K562 (cell line): ENCODE data around the gene ORAI3. TPM values are rescaled to one million over a fixed set of nuclear protein-coding genes. Genes with fewer than 3 reads are reported as not detected.
A peak's percentile ranks its signal among the peaks of the same experiment; 100 is the strongest.

Experiments
- CC2D1A ChIP-seq: fragments of 450-650 bp; IDR thresholded peaks from 2 replicates; pipeline ENCODE4 v1.6.1; 2017; ENCODE audit warnings: mild to moderate bottlenecking
- EGR1 ChIP-seq: fragments of 450-650 bp; conservative IDR thresholded peaks from 2 replicates; pipeline ENCODE4 v1.6.1; 2017; ENCODE audit warnings: mild to moderate bottlenecking
- MYC ChIP-seq, 2 experiments: fragments of 250-450 bp in 1 of 2; sonication (Bioruptor Pico) in 1 of 2; IDR thresholded peaks; 2 replicates each; pipeline versions ENCODE4 v1.5.1 to v1.6.1; 2012 to 2021; ENCODE audit warnings: low read depth in 2 of 2, borderline replicate concordance in 1 of 2, improper control_type of control experiment in 1 of 2, low read length in 1 of 2, mild to moderate bottlenecking in 1 of 2, moderate library complexity in 1 of 2
- NR1H2 ChIP-seq: sonication (generic); formaldehyde crosslinking; IDR thresholded peaks from 2 replicates; pipeline ENCODE4 v1.4.0; 2020; ENCODE audit warnings: mild to moderate bottlenecking, missing genetic modification reagents
- PCBP2 ChIP-seq: fragments of 200-400 bp; formaldehyde crosslinking; IDR thresholded peaks from 2 replicates; pipeline ENCODE4 v1.6.1; 2018; ENCODE audit warnings: low read length, low read depth, mild to moderate bottlenecking, moderate library complexity; ENCODE audit not compliant: poor library complexity, severe bottlenecking
- POLR2A ChIP-seq: fragments of 450-650 bp; conservative IDR thresholded peaks from 2 replicates; pipeline ENCODE4 v1.6.1; 2016
- POLR3G ChIP-seq: IDR thresholded peaks from 2 replicates; pipeline ENCODE4 v1.6.1; 2011; ENCODE audit not compliant: insufficient read length, insufficient replicate concordance; ENCODE audit errors: extremely low read depth
- RBBP5 ChIP-seq: fragments of 200-600 bp; sonication (generic); IDR thresholded peaks from 2 replicates; pipeline ENCODE4 v1.6.1; 2012; ENCODE audit warnings: borderline replicate concordance, mild to moderate bottlenecking, low read length, control low read depth, inconsistent platforms; ENCODE audit not compliant: insufficient read depth, poor library complexity, severe bottlenecking
- RCOR1 ChIP-seq, 2 experiments: IDR thresholded peaks; 2 replicates each; pipeline ENCODE4 v1.6.1; 2012; ENCODE audit warnings: low read depth in 2 of 2, low read length in 2 of 2, borderline replicate concordance in 1 of 2, improper control_type of control experiment in 1 of 2
- SAP30 ChIP-seq: fragments of 200-600 bp; sonication (generic); IDR thresholded peaks from 2 replicates; pipeline ENCODE4 v1.6.1; 2012; ENCODE audit warnings: borderline replicate concordance, low read depth, mild to moderate bottlenecking, moderate library complexity, low read length, control low read depth, inconsistent platforms; ENCODE audit not compliant: insufficient read depth, poor library complexity, severe bottlenecking
- SMAD1 ChIP-seq: fragments of 150-350 bp; IDR thresholded peaks from 2 replicates; pipeline ENCODE4 v1.6.1; 2014; ENCODE audit warnings: low read length, low read depth; ENCODE audit not compliant: partially characterized antibody
- SMAD4 ChIP-seq: fragments of 250-450 bp; sonication (Bioruptor Pico); conservative IDR thresholded peaks from 2 replicates; pipeline ENCODE4 v1.8.0; 2021; ENCODE audit warnings: inconsistent platforms, mild to moderate bottlenecking, moderate library complexity
- YY1 ChIP-seq, 3 experiments: IDR thresholded peaks; 2 replicates each; pipeline ENCODE4 v1.6.1; 2011; ENCODE audit warnings: low read length in 2 of 3, mild to moderate bottlenecking in 2 of 3, moderate library complexity in 2 of 3, borderline replicate concordance in 1 of 3, control low read depth in 1 of 3, low read depth in 1 of 3; ENCODE audit not compliant: insufficient read depth in 3 of 3, insufficient replicate concordance in 2 of 3, control insufficient read depth in 1 of 3, insufficient read length in 1 of 3; ENCODE audit errors: extremely low read depth in 1 of 3
- ZBTB7A ChIP-seq: IDR thresholded peaks from 2 replicates; pipeline ENCODE4 v1.6.1; 2011; ENCODE audit warnings: low read depth, mild to moderate bottlenecking, low read length, moderate library complexity, borderline replicate concordance; ENCODE audit not compliant: control insufficient read depth
- ZNF143 ChIP-seq: sonication (generic); formaldehyde crosslinking; IDR thresholded peaks from 2 replicates; pipeline ENCODE4 v1.9.0; 2022; ENCODE audit warnings: mild to moderate bottlenecking, missing genetic modification reagents
- polyA plus RNA-seq, 8 experiments: library from polyadenylated mRNA; depleted of rRNA in 4 of 8; stranded (reverse) in 5 of 8; unstranded in 3 of 8; fragments of >200 nt; fragmentation: Nextera tagmentation in 2 of 8; fragmentation: Illumina TruSeq in 1 of 8; extraction: Ambion mirVana in 2 of 8; extraction: Trizol in 1 of 8; gene quantifications; 2 replicates each; pipeline versions ENCODE4 v1.2.1 to v1.2.3, GENCODE V29; 2011 to 2014; ENCODE audit warnings: inconsistent platforms in 1 of 8, missing spikeins in 1 of 8
- total RNA-seq, 7 experiments: library from RNA; depleted of rRNA in 6 of 7; stranded (reverse); fragments of >200 nt in 6 of 7; fragmentation: Illumina TruSeq in 2 of 7; extraction: Trizol in 2 of 7; gene quantifications; 2 replicates each; pipeline versions ENCODE4 v1.2.1 to v1.2.3, GENCODE V29; 2011 to 2021; ENCODE audit warnings: low replicate concordance in 1 of 7
- TF ChIP-seq, protein P1 (sequence below): fragments of 450-650 bp; formaldehyde crosslinking; IDR thresholded peaks from 2 replicates; pipeline ENCODE4 v1.4.0; 2020; ENCODE audit warnings: mild to moderate bottlenecking, moderate library complexity
- TF ChIP-seq, protein P2 (sequence below): fragments of 250-450 bp; sonication (Bioruptor Pico); IDR thresholded peaks from 2 replicates; pipeline ENCODE4 v1.6.1; 2021; ENCODE audit warnings: mild to moderate bottlenecking

The ORAI3 gene
- total and polyA plus RNA-seq, 9 of the 15 experiments (the other 6 are each of a cell fraction or from before 2014, with no cell fraction given): 4.9 to 23.3 (median 14.1) TPM

DNA sequence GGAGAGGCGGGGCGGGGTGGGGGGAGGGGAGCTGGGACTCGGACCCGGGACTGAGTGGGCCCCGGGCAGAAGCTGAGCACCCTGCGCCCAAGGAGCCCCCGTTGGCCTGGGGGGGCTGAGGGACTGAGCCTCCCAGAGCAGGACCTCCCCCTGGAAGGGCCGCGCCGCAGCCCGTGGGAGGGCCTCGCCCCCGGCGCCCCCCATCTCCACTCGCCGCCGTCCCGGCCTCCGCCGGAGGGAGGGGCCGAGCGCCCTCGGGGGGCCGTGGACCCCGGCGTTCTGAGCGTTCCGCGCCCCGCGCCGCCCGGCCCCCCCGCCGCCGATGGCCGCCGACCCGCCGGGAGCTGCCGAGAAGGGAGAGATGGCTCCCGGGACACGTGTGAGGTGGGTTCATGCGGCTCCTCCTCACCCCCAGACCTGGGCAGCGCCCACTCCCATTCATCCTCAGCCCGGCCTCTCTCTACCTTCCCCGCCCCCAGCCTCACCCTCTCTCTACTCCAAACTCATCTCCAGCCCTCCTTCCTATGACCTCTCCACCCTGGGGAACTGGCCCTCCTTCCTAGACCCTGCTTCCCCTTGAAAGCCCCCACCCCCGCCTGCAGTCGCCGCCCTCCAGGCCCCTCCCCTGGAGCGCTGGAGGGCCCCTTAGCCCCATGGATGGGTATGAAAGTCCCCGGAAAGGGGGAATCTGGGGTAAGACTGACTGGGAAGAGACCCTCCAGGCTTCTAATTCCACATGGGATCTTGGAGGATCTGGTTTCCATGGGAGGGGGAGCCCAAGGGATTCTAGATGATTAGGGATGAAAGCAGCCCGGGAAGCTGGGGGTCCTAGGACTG is 24.6 kb upstream of the ORAI3 start (continued):
- 0 out of 2 replicates have a peak, but pooled peaks have one; percentile 26 for TF ChIP-seq SMAD4 (CRISPR knock-in tag)
- 0 out of 2 replicates have a peak, but pooled peaks have one; percentile 17 for TF ChIP-seq MYC (IDR thresholded peaks at IDR 0.05; ENCODE audit: low read depth, low read length)
- no peak for TF ChIP-seq MYC (CRISPR knock-in tag; IDR thresholded peaks at IDR 0.05; ENCODE audit: borderline replicate concordance, low read depth)
- no peak for TF ChIP-seq SMAD1
- TF ChIP-seq, protein P1, sequence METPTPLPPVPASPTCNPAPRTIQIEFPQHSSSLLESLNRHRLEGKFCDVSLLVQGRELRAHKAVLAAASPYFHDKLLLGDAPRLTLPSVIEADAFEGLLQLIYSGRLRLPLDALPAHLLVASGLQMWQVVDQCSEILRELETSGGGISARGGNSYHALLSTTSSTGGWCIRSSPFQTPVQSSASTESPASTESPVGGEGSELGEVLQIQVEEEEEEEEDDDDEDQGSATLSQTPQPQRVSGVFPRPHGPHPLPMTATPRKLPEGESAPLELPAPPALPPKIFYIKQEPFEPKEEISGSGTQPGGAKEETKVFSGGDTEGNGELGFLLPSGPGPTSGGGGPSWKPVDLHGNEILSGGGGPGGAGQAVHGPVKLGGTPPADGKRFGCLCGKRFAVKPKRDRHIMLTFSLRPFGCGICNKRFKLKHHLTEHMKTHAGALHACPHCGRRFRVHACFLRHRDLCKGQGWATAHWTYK (CRISPR knock-in tag): 0 out of 2 replicates have a peak, but pooled peaks have one; percentile 28
- no peak for TF ChIP-seq PCBP2
- TF ChIP-seq CC2D1A: no peak
- TF ChIP-seq EGR1: peak; percentile 35
- TF ChIP-seq POLR2A: peak; percentile 33; the same call in 1 of the 2 replicates
- TF ChIP-seq RCOR1 (IDR thresholded peaks at IDR 0.05; ENCODE audit: borderline replicate concordance in 1 of 2, low read depth in 2 of 2, low read length in 2 of 2): no peak
- peak; percentile 70; the same call in 1 of the 2 replicates for TF ChIP-seq ZBTB7A
- TF ChIP-seq ZNF143 (CRISPR knock-in tag): no peak
- no peak for TF ChIP-seq NR1H2
- TF ChIP-seq POLR3G: no peak
- TF ChIP-seq, protein P2, sequence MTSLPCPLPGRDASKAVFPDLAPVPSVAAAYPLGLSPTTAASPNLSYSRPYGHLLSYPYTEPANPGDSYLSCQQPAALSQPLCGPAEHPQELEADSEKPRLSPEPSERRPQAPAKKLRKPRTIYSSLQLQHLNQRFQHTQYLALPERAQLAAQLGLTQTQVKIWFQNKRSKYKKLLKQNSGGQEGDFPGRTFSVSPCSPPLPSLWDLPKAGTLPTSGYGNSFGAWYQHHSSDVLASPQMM: no peak
- TF ChIP-seq YY1 (IDR thresholded peaks at IDR 0.05; ENCODE audit: borderline replicate concordance in 1 of 3, control insufficient read depth in 1 of 3, extremely low read depth in 1 of 3, insufficient read depth in 3 of 3, insufficient read length in 1 of 3, insufficient replicate concordance in 2 of 3, low read depth in 1 of 3, low read length in 2 of 3): peak in 2 of 3 experiments; percentile 46 to 48
- TF ChIP-seq RBBP5: peak; percentile 46
- TF ChIP-seq SAP30: no peak
